HCT116 (cell line): ENCODE measurements around the gene SLC5A2. TPM values are rescaled to one million over a fixed set of nuclear protein-coding genes. Genes with fewer than 3 reads are reported as not detected.

Experiments
- ATAC-seq: fragments of 200-7000 bp; cut with Tn5 transposase; 2 replicates; pipeline ENCODE4 v1.9.1; 2020; ENCODE audit warnings: mild to moderate bottlenecking, moderate library complexity
- BruUV-seq: library from RNA; stranded (reverse); fragments of 400-500 nt; replicated peaks from 2 replicates; lab custom pipeline; 2021; lab: Mats Ljungman, UMichigan
- CTCF ChIA-PET: fragments of 300-600 bp; sonication (Branson Sonifier 250); formaldehyde crosslinking; loops from one replicate; lab custom pipeline; 2021; ENCODE audit warnings: antibody characterized with exemption; lab: Charles Lee
- POLR2A ChIA-PET: fragments of 300-600, 350-600 bp; sonication (Branson Sonifier 250); formaldehyde crosslinking; loops from one replicate; lab custom pipeline; 2021; ENCODE audit warnings: antibody characterized with exemption; lab: Charles Lee
- RAD21 ChIA-PET, 2 experiments: fragments of 300-600 bp; sonication (Branson Sonifier 250); formaldehyde crosslinking; loops; one replicate each; lab custom pipeline; 2023; ENCODE audit warnings: low total read pairs in 2 of 2; ENCODE audit not compliant: uncharacterized antibody in 2 of 2, unreplicated experiment in 2 of 2, low non-redundant PET in 1 of 2; lab: Charles Lee
- DNase-seq: peaks from one replicate; pipeline ENCODE4 v3.0.0-alpha.2; 2010; ENCODE audit warnings: low read depth, low spot score
- H2AFZ ChIP-seq: fragments of 200-600 bp; shearing (Covaris generic), sonication (generic); 2 replicates; pipeline ENCODE4 v1.6.1; 2017; ENCODE audit warnings: low read depth, mixed run types, mixed read lengths, antibody characterized with exemption, low read length; ENCODE audit not compliant: poor library complexity, severe bottlenecking
- H3K27ac ChIP-seq: 2 replicates; pipeline ENCODE4 v1.5.1; 2012; ENCODE audit warnings: low read depth, low read length
- H3K27me3 ChIP-seq: fragments of 200-600 bp; sonication (generic); 2 replicates; pipeline ENCODE4 v1.6.1; 2016; ENCODE audit warnings: mixed run types, low read length, mixed read lengths; ENCODE audit not compliant: insufficient read depth
- H3K36me3 ChIP-seq, 2 experiments: fragments of 200-500 bp in 1 of 2; fragments of 200-600 bp in 1 of 2; sonication (Bioruptor generic) in 1 of 2; sonication (generic) in 1 of 2; 2 replicates each; pipeline versions ENCODE4 v1.5.1 to v1.6.1; 2014 to 2016; ENCODE audit warnings: low read length in 2 of 2, inconsistent platforms in 1 of 2, mixed read lengths in 1 of 2, mixed run types in 1 of 2; ENCODE audit not compliant: insufficient read depth in 2 of 2, control insufficient read depth in 1 of 2
- H3K4me1 ChIP-seq, 2 experiments: fragments of 200-600 bp in 1 of 2; sonication (generic) in 1 of 2; 2 replicates each; pipeline versions ENCODE4 v1.5.1 to v1.6.1; 2012 to 2017; ENCODE audit warnings: low read length in 2 of 2, inconsistent platforms in 1 of 2, mild to moderate bottlenecking in 1 of 2, mixed read lengths in 1 of 2, mixed run types in 1 of 2, moderate library complexity in 1 of 2; ENCODE audit not compliant: insufficient read depth in 2 of 2, control insufficient read depth in 1 of 2
- H3K4me2 ChIP-seq: fragments of 200-600 bp; sonication (generic); 2 replicates; pipeline ENCODE4 v1.6.1; 2017; ENCODE audit warnings: mixed run types, low read length, mixed read lengths
- H3K4me3 ChIP-seq, 2 experiments: fragments of 200-600 bp in 1 of 2; sonication (generic) in 1 of 2; replicated peaks in 1 of 2; 2 replicates each; pipeline ENCODE4 v1.5.1; 2011 to 2016; ENCODE audit warnings: low read length in 2 of 2, control low read depth in 1 of 2, low read depth in 1 of 2, mild to moderate bottlenecking in 1 of 2, mixed read lengths in 1 of 2, mixed run types in 1 of 2
- H3K79me2 ChIP-seq: fragments of 200-600 bp; sonication (generic); 2 replicates; pipeline ENCODE4 v1.6.1; 2017; ENCODE audit warnings: mild to moderate bottlenecking, mixed run types, low read length, moderate library complexity, mixed read lengths; ENCODE audit not compliant: insufficient read depth
- H3K9ac ChIP-seq: fragments of 200-600 bp; sonication (generic); 2 replicates; pipeline ENCODE4 v1.6.1; 2016; ENCODE audit warnings: low read length, mixed read lengths
- H3K9me2 ChIP-seq: fragments of 200-600 bp; sonication (generic), shearing (Covaris generic); 2 replicates; pipeline ENCODE4 v1.6.1; 2017; ENCODE audit warnings: mixed run types, mild to moderate bottlenecking, moderate library complexity; ENCODE audit not compliant: insufficient read depth
- H3K9me3 ChIP-seq, 2 experiments: fragments of 200-500 bp in 1 of 2; fragments of 200-600 bp in 1 of 2; sonication (Bioruptor generic) in 1 of 2; sonication (generic) in 1 of 2; 2 replicates each; pipeline ENCODE4 v1.6.1; 2014 to 2017; ENCODE audit warnings: low read length in 2 of 2, mixed read lengths in 2 of 2, inconsistent platforms in 1 of 2, low read depth in 1 of 2, mild to moderate bottlenecking in 1 of 2, mixed run types in 1 of 2, moderate library complexity in 1 of 2; ENCODE audit not compliant: control insufficient read depth in 1 of 2, insufficient read depth in 1 of 2
- H4K20me1 ChIP-seq: fragments of 200-600 bp; sonication (generic), shearing (Covaris generic); 2 replicates; pipeline ENCODE4 v1.6.1; 2017; ENCODE audit warnings: mixed run types, mild to moderate bottlenecking, moderate library complexity; ENCODE audit not compliant: insufficient read depth
- CBX3 ChIP-seq: IDR thresholded peaks from 2 replicates; pipeline ENCODE4 v1.6.1; 2012; ENCODE audit warnings: low read depth
- CEBPB ChIP-seq: IDR thresholded peaks from 2 replicates; pipeline ENCODE4 v1.6.1; 2012; ENCODE audit warnings: low read depth
- ELF1 ChIP-seq: IDR thresholded peaks from 2 replicates; pipeline ENCODE4 v1.6.1; 2012; ENCODE audit warnings: low read depth, borderline replicate concordance
- EZH2 ChIP-seq: fragments of 200-600 bp; sonication (generic); IDR thresholded peaks from 2 replicates; pipeline ENCODE4 v1.6.1; 2017; ENCODE audit warnings: antibody characterized with exemption, mixed run types
- FOSL1 ChIP-seq: IDR thresholded peaks from 2 replicates; pipeline ENCODE4 v1.6.1; 2012; ENCODE audit warnings: low read depth
- JUND ChIP-seq: IDR thresholded peaks from 2 replicates; pipeline ENCODE4 v1.6.1; 2012
- POLR2A ChIP-seq: IDR thresholded peaks from 2 replicates; pipeline ENCODE4 v1.7.0; 2011; ENCODE audit warnings: borderline replicate concordance; ENCODE audit not compliant: insufficient read depth, insufficient read length; ENCODE audit errors: extremely low read depth
- POLR2AphosphoS5 ChIP-seq: IDR thresholded peaks from 2 replicates; pipeline ENCODE4 v1.6.1; 2011; ENCODE audit warnings: mild to moderate bottlenecking, low read depth, low read length, moderate library complexity
- RAD21 ChIP-seq: IDR thresholded peaks from 2 replicates; pipeline ENCODE4 v1.6.1; 2012; ENCODE audit warnings: low read depth, mild to moderate bottlenecking
- SIN3A ChIP-seq: IDR thresholded peaks from 2 replicates; pipeline ENCODE4 v1.6.1; 2012; ENCODE audit warnings: low read depth
- TCF7L2 ChIP-seq: IDR thresholded peaks from 2 replicates; pipeline ENCODE4 v1.7.0; 2011; ENCODE audit warnings: borderline replicate concordance, inconsistent platforms; ENCODE audit not compliant: insufficient read depth, insufficient read length; ENCODE audit errors: extremely low read depth
- YY1 ChIP-seq: IDR thresholded peaks from 2 replicates; pipeline ENCODE4 v1.6.1; 2011; ENCODE audit warnings: low read length, low read depth, moderate library complexity, mild to moderate bottlenecking; ENCODE audit not compliant: insufficient replicate concordance; ENCODE audit errors: extremely low read depth
- ZFX ChIP-seq: fragments of 450-650 bp; IDR thresholded peaks from 2 replicates; pipeline ENCODE4 v1.6.1; 2017
- ZNF274 ChIP-seq: fragments of 200-500 bp; sonication (Bioruptor generic); IDR thresholded peaks from 2 replicates; pipeline ENCODE4 v1.6.1; 2014; ENCODE audit warnings: mild to moderate bottlenecking, low read depth, low read length, inconsistent platforms
- intact Hi-C: fragments of 100-400 bp; cut with micrococcal nuclease; formaldehyde crosslinking; loops from 2 replicates; pipeline ENCODE4 v1.10.0; 2022
- total RNA-seq: library from RNA; stranded (reverse); gene quantifications from one replicate; pipeline ENCODE4 v1.2.1, GENCODE V29; 2021; ENCODE audit not compliant: unreplicated experiment
- TF ChIP-seq, protein P1 (sequence below): IDR thresholded peaks from 2 replicates; pipeline ENCODE4 v1.6.1; 2011; ENCODE audit warnings: mild to moderate bottlenecking, low read length, moderate library complexity; ENCODE audit not compliant: insufficient replicate concordance; ENCODE audit errors: extremely low read depth
- TF ChIP-seq, protein P2 (sequence below): IDR thresholded peaks from 2 replicates; pipeline ENCODE4 v1.6.1; 2012
- TF ChIP-seq, protein P3 (sequence below): IDR thresholded peaks from 2 replicates; pipeline ENCODE4 v1.6.1; 2012

The SLC5A2 gene
- total RNA-seq, 1 experiment from 2014 or later = 0.10 TPM

DNA sequence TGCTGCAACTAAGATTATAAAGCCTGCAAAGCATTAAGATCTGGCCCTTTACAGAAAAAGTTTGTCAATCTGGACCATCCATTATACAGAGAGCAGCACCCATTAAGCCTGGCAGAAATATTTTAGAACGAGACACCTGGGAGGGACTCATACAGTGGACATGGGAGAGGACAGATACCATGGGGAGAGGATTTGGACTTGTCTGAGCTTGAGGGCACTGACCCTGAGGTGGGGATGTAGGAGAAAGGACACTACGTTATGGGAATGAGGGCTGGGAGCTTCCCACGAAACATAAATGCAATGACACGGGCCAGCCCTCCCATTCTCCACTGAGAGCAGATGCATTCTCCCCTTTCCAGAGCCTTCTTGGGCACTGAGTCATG is 19.0 kb downstream of the SLC5A2 start:
- no peak overlapping the region for H3K9ac ChIP-seq
- peaks cover 4% of the 10 kb centered on the region for H3K79me2 ChIP-seq
- H3K27me3 ChIP-seq = no peaks in the 10 kb centered on the region
- ChIA-PET POLR2A (no interaction called here), RAD21 (no interaction called here), CTCF (no interaction called here)
- no peak for ATAC-seq
- H4K20me1 ChIP-seq = no peaks in the 10 kb centered on the region
- no peaks in the 10 kb centered on the region for H3K9me2 ChIP-seq
- no peak overlapping the region for H3K4me2 ChIP-seq
- BruUV-seq = no TSS peak
- H3K4me1 ChIP-seq = peaks cover 3 to 4% of the 10 kb centered on the region in 2 experiments; a peak in 3 of 4 replicates
- intact Hi-C loops = loop anchor here (10.0 kb wide), 1 partner anchor 373 kb away; the partner anchor contains the start of gene ZNF267
- H3K36me3 ChIP-seq = peaks cover 3 to 9% of the 10 kb centered on the region in 2 experiments; a peak in 3 of 4 replicates
- no peak overlapping the region for H3K4me3 ChIP-seq
- no peak overlapping the region for H2AFZ ChIP-seq
- H3K27ac ChIP-seq = no peak overlapping the region
- TF ChIP-seq POLR2AphosphoS5 = no peak
- TF ChIP-seq RAD21 = no peak
- no peak for TF ChIP-seq POLR2A
- TF ChIP-seq, protein P1, sequence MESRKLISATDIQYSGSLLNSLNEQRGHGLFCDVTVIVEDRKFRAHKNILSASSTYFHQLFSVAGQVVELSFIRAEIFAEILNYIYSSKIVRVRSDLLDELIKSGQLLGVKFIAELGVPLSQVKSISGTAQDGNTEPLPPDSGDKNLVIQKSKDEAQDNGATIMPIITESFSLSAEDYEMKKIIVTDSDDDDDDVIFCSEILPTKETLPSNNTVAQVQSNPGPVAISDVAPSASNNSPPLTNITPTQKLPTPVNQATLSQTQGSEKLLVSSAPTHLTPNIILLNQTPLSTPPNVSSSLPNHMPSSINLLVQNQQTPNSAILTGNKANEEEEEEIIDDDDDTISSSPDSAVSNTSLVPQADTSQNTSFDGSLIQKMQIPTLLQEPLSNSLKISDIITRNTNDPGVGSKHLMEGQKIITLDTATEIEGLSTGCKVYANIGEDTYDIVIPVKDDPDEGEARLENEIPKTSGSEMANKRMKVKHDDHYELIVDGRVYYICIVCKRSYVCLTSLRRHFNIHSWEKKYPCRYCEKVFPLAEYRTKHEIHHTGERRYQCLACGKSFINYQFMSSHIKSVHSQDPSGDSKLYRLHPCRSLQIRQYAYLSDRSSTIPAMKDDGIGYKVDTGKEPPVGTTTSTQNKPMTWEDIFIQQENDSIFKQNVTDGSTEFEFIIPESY = no peak
- TF ChIP-seq, protein P2, sequence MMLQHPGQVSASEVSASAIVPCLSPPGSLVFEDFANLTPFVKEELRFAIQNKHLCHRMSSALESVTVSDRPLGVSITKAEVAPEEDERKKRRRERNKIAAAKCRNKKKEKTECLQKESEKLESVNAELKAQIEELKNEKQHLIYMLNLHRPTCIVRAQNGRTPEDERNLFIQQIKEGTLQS = no peak
- TF ChIP-seq CEBPB = no peak
- TF ChIP-seq, protein P3, sequence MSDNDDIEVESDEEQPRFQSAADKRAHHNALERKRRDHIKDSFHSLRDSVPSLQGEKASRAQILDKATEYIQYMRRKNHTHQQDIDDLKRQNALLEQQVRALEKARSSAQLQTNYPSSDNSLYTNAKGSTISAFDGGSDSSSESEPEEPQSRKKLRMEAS = no peak
- TF ChIP-seq, all 23 proteins: peak for 0
- no peaks in the 10 kb centered on the region for H3K9me3 ChIP-seq
- DNase-seq = no peak

DNA sequence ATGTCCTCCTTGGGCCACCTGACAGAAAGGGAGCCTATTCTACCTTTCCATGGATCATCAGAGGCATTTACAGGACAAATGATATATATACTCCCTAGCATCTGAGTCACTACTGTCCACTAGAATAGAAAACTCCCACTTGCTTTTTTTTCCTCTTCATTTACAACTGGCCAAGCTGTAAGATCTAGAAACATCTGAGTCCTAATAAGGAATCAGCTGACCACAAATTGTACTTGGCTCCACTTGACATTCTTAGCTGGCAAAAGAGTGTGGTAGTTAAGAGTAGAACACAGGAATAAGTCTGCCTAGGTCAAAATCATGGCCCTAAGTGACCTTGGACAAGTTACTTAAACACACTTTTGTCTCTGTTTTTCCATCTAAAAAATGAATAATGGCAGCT is 20.1 kb downstream of the SLC5A2 start:
- BruUV-seq = no TSS peak
- no peaks in the 10 kb centered on the region for H3K9me2 ChIP-seq
- H3K4me3 ChIP-seq = no peak overlapping the region
- no peaks in the 10 kb centered on the region for H3K9me3 ChIP-seq
- ChIA-PET CTCF (no interaction called here), POLR2A (no interaction called here), RAD21 (no interaction called here)
- no peaks in the 10 kb centered on the region for H3K27me3 ChIP-seq
- DNase-seq (no peak), ATAC-seq (no peak)
- H3K4me2 ChIP-seq = no peak overlapping the region
- H3K36me3 ChIP-seq = peaks cover 3 to 9% of the 10 kb centered on the region in 2 experiments; a peak in 3 of 4 replicates
- no peak overlapping the region for H3K9ac ChIP-seq
- intact Hi-C loops = loop anchor here (10.0 kb wide), 1 partner anchor 372 kb away; the partner anchor contains the start of gene ZNF267
- H3K4me1 ChIP-seq = peaks cover 8 to 10% of the 10 kb centered on the region in 2 experiments; a peak in 3 of 4 replicates
- H3K27ac ChIP-seq = no peak overlapping the region
- H2AFZ ChIP-seq = no peak overlapping the region
- H4K20me1 ChIP-seq = no peaks in the 10 kb centered on the region
- peaks cover 14% of the 10 kb centered on the region for H3K79me2 ChIP-seq
- no peak for TF ChIP-seq RAD21
- no peak for TF ChIP-seq YY1
- no peak for TF ChIP-seq ZFX
- TF ChIP-seq FOSL1 = no peak
- no peak for TF ChIP-seq JUND
- TF ChIP-seq CEBPB = no peak
- no peak for TF ChIP-seq TCF7L2
- TF ChIP-seq POLR2A = no peak
- no peak for TF ChIP-seq SIN3A
- TF ChIP-seq ZNF274 = no peak
- TF ChIP-seq EZH2 = no peak
- TF ChIP-seq, protein P1 = no peak
- TF ChIP-seq CBX3 = no peak
- no peak for TF ChIP-seq ELF1
- TF ChIP-seq, protein P3 = no peak
